PC-3 (cell line): ENCODE results near the gene GMEB2. TPM values are rescaled to one million over a fixed set of nuclear protein-coding genes. Genes with fewer than 3 reads are reported as not detected.

ENCODE experiments used
- ATAC-seq: fragments of 200-7000 bp; cut with Tn5 transposase; 2 replicates; pipeline ENCODE4 v1.9.1; 2020; ENCODE audit warnings: mild to moderate bottlenecking, moderate library complexity
- BruUV-seq: library from RNA; stranded (reverse); fragments of 400-500 nt; replicated peaks from 2 replicates; lab custom pipeline; 2021; lab: Mats Ljungman, UMichigan
- CTCF ChIA-PET: fragments of 300-600 bp; sonication (Branson Sonifier 250); formaldehyde crosslinking; loops from one replicate; lab custom pipeline; 2022; ENCODE audit warnings: antibody characterized with exemption; lab: Charles Lee
- POLR2A ChIA-PET: fragments of 300-600 bp; sonication (Branson Sonifier 250); formaldehyde crosslinking; loops from one replicate; lab custom pipeline; 2022; ENCODE audit warnings: antibody characterized with exemption; ENCODE audit not compliant: unreplicated experiment; lab: Charles Lee
- DNase-seq: peaks from one replicate; pipeline ENCODE4 v3.0.0-alpha.2; 2015
- H2AFZ ChIP-seq: fragments of 300-600 bp; sonication (generic); 2 replicates; pipeline ENCODE4 v1.6.0; 2016; ENCODE audit warnings: antibody characterized with exemption, low read length
- H3F3A ChIP-seq: fragments of 300-600 bp; sonication (generic); one replicate; pipeline ENCODE4 v1.6.0; 2017; ENCODE audit warnings: antibody characterized with exemption, low read length, control low read depth, mild to moderate bottlenecking; ENCODE audit not compliant: unreplicated experiment
- H3K27ac ChIP-seq: fragments of 300-600 bp; sonication (generic); 2 replicates; pipeline ENCODE4 v1.5.1; 2016; ENCODE audit warnings: mild to moderate bottlenecking, low read length
- H3K27me3 ChIP-seq: fragments of 300-600 bp; sonication (generic); 2 replicates; pipeline ENCODE4 v1.6.1; 2016; ENCODE audit warnings: low read length, mixed read lengths
- H3K36me3 ChIP-seq: fragments of 300-600 bp; sonication (generic); 2 replicates; pipeline ENCODE4 v1.6.1; 2016; ENCODE audit warnings: low read depth, mixed run types, low read length, mixed read lengths
- H3K4me1 ChIP-seq: fragments of 300-600 bp; sonication (generic); 2 replicates; pipeline ENCODE4 v1.5.1; 2016; ENCODE audit warnings: low read length; ENCODE audit not compliant: insufficient read depth
- H3K4me2 ChIP-seq: fragments of 300-600 bp; sonication (generic); 2 replicates; pipeline ENCODE4 v1.6.0; 2016; ENCODE audit warnings: low read length
- H3K4me3 ChIP-seq: fragments of 300-600 bp; sonication (generic); 2 replicates; pipeline ENCODE4 v1.5.1; 2016; ENCODE audit warnings: mild to moderate bottlenecking, low read length, mixed read lengths
- H3K79me2 ChIP-seq: fragments of 300-600 bp; sonication (generic); 2 replicates; pipeline ENCODE4 v1.6.1; 2017; ENCODE audit warnings: low read length, mixed read lengths
- H3K9ac ChIP-seq: fragments of 300-600 bp; sonication (generic); 2 replicates; pipeline ENCODE4 v1.6.0; 2016; ENCODE audit warnings: mild to moderate bottlenecking, low read length
- H3K9me2 ChIP-seq: fragments of 300-600 bp; sonication (generic); replicated peaks from 2 replicates; pipeline ENCODE4 v1.6.1; 2016; ENCODE audit warnings: mixed run types, low read length, mixed read lengths
- H3K9me3 ChIP-seq: fragments of 300-600 bp; sonication (generic); 2 replicates; pipeline ENCODE4 v1.6.1; 2016; ENCODE audit warnings: low read length, mixed read lengths
- H4K20me1 ChIP-seq: fragments of 300-600 bp; sonication (generic); 2 replicates; pipeline ENCODE4 v1.6.1; 2016; ENCODE audit warnings: low read length, mixed read lengths
- CTCF ChIP-seq: fragments of 300-600 bp; sonication (generic); conservative IDR thresholded peaks from 2 replicates; pipeline ENCODE4 v1.5.1; 2017; ENCODE audit warnings: antibody characterized with exemption, low read depth, mild to moderate bottlenecking, low read length
- EZH2 ChIP-seq: fragments of 300-600 bp; sonication (generic); IDR thresholded peaks from one replicate; pipeline ENCODE4 v1.6.1; 2017; ENCODE audit warnings: antibody characterized with exemption, mild to moderate bottlenecking, low read length; ENCODE audit not compliant: unreplicated experiment
- EZH2phosphoT487 ChIP-seq: fragments of 300-600 bp; sonication (generic); IDR thresholded peaks from 2 replicates; pipeline ENCODE4 v1.6.1; 2018; ENCODE audit warnings: mild to moderate bottlenecking, antibody characterized with exemption, low read length, borderline replicate concordance
- intact Hi-C: fragments of 100-400 bp; cut with micrococcal nuclease; formaldehyde crosslinking; loops from 2 replicates; pipeline ENCODE4 v1.9.0; 2023
- total RNA-seq: library from RNA; depleted of rRNA; stranded (reverse); fragments of >200 nt; gene quantifications from 2 replicates; pipeline ENCODE4 v1.2.3, GENCODE V29; 2014

Gene GMEB2
- total RNA-seq, 1 experiment from 2014 or later = 13.7 TPM

- peak overlapping the region; percentile 93 for H3K4me3 ChIP-seq
- H2AFZ ChIP-seq = peak overlapping the region; percentile 82
- H3K4me2 ChIP-seq = peak overlapping the region; percentile 95
- ATAC-seq = peak; percentile 61
- H3K27ac ChIP-seq = peak overlapping the region; percentile 57
- no peaks in the 10 kb centered on the region for H3F3A ChIP-seq
- H3K4me1 ChIP-seq = peaks cover 14% of the 10 kb centered on the region
- H4K20me1 ChIP-seq = no peaks in the 10 kb centered on the region
- intact Hi-C loops = loop anchor here (2.0 to 5.0 kb wide), 3 partner anchors 30 to 91 kb away; partner anchors contain the start of genes PTK6 and RTEL1
- BruUV-seq = TSS peak; percentile 64
- no peak for TF ChIP-seq CTCF
- no peak for TF ChIP-seq EZH2phosphoT487
- no peak for TF ChIP-seq EZH2
- H3K36me3 ChIP-seq = 0 out of 2 replicates have a peak, but pooled peaks cover 3% of the 10 kb centered on the region
- no peaks in the 10 kb centered on the region for H3K27me3 ChIP-seq
- H3K9ac ChIP-seq = peak overlapping the region; percentile 98
- DNase-seq = peak; percentile 90
- no peaks in the 10 kb centered on the region for H3K9me3 ChIP-seq
- CTCF ChIA-PET = interaction anchor here (0.7 kb wide), 1 partner anchor 22 kb away, joined by 10 read pairs; no protein-coding TSS in a partner anchor
- POLR2A ChIA-PET = no interaction called here
- H3K9me2 ChIP-seq = no peaks in the 10 kb centered on the region
- H3K79me2 ChIP-seq = peaks cover 42% of the 10 kb centered on the region
Measured at GRCh38 chr20:63628246-63628975, 1.5 kb upstream of the GMEB2 start.

- POLR2A ChIA-PET = interaction anchor here (1.4 kb wide), 1 partner anchor 91 kb away, joined by 5 read pairs; the partner anchor contains the start of gene PTK6
- H3K9me2 ChIP-seq = no peaks in the 10 kb centered on the region
- peak overlapping the region; percentile 98 for H3K9ac ChIP-seq
- H2AFZ ChIP-seq = peak overlapping the region; percentile 82
- CTCF ChIA-PET = interaction anchor here (0.7 to 1.5 kb wide), 3 partner anchors 14 to 90 kb away, joined by 5 to 16 read pairs (median 10); no protein-coding TSS in a partner anchor
- H4K20me1 ChIP-seq = no peaks in the 10 kb centered on the region
- no TSS peak for BruUV-seq
- 0 out of 2 replicates have a peak, but pooled peaks cover 3% of the 10 kb centered on the region for H3K36me3 ChIP-seq
- peak; percentile 19 for ATAC-seq
- no peaks in the 10 kb centered on the region for H3K27me3 ChIP-seq
- peak overlapping the region; percentile 95 for H3K4me2 ChIP-seq
- peaks cover 14% of the 10 kb centered on the region for H3K4me1 ChIP-seq
- intact Hi-C loops = loop anchor here (2.0 to 5.0 kb wide), 3 partner anchors 31 to 90 kb away; partner anchors contain the start of genes PTK6 and RTEL1
- peak overlapping the region; percentile 93 for H3K4me3 ChIP-seq
- DNase-seq = no peak
- TF ChIP-seq EZH2 = no peak
- no peak for TF ChIP-seq EZH2phosphoT487
- TF ChIP-seq CTCF = no peak
- no peaks in the 10 kb centered on the region for H3K9me3 ChIP-seq
- H3K27ac ChIP-seq = peak overlapping the region; percentile 8; the same call in 1 of the 2 replicates
- H3F3A ChIP-seq = no peaks in the 10 kb centered on the region
- H3K79me2 ChIP-seq = peaks cover 48% of the 10 kb centered on the region
Measured at GRCh38 chr20:63627751-63628245, 897 bp upstream of the GMEB2 start.
